Kidney capillary endothelial cell (primary cell): Measurements from ENCODE around the gene ZNF208.
"Not testable (repeated sequence)": the region's sequence is repeated elsewhere in the genome, so short reads cannot be mapped to it uniquely, and the experiment has no call there.

ENCODE experiments used
- DNase-seq: peaks from one replicate; pipeline ENCODE4 v3.0.0-alpha.2; 2018; ENCODE audit warnings: low spot score

Gene ZNF208

DNA sequence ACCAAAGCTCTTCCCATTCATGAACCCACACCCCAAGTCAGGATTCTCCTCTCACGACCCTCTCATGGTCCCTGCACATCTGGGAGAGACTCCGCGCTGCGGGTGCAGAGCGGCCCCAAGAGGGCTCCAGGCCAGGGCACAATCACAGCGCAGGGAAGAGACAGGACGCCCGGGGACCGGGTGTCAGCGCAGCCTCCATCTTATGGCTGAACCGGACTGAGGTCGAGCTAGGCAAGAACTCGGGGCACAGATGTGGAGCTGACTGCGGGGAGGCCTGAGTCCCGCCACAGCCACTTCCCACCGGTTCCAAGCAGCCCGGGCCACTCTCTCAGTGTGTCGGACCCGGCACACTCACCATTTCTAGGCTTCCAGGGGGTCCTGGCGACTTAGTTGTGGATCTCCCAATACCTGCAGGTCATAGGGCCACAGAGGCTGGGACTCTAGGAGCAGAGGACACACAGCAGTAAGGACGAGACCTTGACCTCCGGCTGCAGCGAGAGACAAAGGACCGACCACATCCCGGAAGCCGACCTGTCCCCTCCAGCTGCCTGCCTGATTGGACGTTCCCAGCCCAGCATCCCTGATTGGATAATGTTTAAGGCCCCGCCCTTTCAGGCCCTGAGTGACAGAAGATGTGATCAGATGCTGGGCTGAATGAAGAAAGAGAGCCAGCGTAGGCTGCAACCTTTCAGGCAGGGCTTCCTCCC, at the start of gene ZNF208:
TSS of gene ZNF208 (minus strand) at position 507 of the 707 bp plus-strand sequence. CDS start at position 358, 149 bp downstream.
- not testable (repeated sequence) for DNase-seq

DNA sequence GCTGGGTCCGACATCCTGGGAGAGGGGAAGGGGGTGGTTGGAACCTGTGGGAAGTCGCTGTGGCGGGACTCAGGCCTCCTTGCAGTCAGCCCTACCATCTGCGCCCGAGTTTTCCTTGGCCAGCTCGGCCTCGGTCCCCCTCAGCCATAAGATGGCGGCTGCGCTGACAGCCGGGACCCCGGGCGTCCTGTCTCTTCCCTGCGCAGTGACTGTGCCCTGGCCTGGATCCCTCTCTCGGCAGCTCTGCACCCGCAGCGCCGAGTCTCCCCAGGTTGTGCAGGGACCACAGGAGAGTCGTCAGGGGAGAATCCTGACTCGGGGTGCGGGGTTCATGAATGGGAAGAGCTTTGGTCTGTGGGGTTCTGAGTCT, 41.9 kb upstream of the ZNF208 start:
- no peak for DNase-seq

DNA sequence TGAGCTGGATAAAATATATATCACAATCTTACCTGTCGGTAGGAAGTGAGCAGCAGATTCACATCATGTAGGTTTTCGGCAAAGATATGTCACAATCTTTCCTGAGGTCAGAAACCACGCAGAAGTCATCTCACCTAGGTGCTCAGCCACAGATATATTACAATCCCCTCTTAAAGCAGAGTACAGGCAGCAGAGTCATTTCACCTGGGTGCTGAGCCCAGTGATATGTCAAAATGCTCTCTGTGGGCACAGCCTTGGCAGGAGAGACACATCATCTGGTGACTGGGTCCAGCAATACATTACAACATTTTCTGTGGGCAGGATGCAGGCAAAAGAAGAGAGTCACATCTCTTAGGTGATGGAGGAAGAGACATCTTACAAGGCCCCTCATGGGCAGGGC, 30.4 kb upstream of the ZNF208 start:
- not testable (repeated sequence) for DNase-seq

DNA sequence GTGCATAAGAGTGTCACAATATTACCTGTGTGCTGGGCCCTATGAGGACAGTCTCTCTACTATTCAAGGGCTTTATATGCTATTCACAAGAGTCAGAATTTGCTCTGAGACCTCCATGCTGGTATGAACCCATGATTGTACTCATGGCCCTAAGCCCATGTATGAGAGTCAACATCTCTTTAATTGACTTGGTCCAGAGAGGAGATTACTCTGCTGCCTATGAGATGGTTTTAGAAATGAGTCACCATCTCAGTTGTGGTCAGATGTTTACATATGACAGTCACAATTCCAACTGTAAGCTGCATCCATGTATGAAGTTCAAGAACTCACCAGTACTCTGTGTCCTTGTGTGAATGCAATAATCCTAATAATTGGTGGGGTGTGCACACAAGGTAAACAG, 19.9 kb upstream of the ZNF208 start:
- no peak for DNase-seq

DNA sequence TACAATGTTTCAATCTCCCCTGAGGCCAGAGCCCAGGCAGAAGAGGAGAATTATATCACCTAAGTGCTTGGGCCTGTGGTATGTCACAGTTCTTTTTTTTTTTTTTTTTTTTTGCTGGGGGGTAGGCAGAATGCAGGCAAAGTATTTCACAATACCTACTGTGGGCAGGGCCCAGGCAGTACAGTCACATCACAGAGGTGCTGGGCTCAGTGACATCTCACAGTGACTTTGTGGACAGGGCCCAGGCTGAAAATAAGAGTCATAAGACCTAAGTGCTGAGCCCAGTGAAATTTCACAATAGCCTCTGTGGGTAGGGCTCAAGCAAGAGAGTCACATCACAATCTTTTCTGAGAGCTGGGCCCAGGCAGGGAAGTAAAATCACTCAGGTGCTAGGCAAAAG, 15.9 kb upstream of the ZNF208 start:
- DNase-seq: no peak

DNA sequence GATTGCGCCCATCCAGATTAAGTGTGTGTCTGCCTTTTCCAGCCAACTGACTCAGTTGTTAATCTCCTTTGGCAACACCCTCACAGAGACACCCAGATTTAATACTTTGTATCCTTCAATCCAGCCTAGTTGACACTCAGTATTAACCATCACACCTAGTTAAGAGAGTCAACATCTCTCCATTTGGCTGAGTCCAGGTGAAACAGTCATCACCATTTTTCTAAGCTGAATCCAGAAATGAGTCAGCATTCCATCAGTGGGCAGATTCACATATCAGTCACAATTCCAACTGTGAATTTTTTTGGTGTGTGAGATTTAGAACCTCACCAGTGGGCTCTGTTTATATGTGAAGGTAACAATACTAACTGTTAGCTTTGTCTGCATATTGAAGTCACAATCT, 14.8 kb upstream of the ZNF208 start:
- not testable (repeated sequence) for DNase-seq

DNA sequence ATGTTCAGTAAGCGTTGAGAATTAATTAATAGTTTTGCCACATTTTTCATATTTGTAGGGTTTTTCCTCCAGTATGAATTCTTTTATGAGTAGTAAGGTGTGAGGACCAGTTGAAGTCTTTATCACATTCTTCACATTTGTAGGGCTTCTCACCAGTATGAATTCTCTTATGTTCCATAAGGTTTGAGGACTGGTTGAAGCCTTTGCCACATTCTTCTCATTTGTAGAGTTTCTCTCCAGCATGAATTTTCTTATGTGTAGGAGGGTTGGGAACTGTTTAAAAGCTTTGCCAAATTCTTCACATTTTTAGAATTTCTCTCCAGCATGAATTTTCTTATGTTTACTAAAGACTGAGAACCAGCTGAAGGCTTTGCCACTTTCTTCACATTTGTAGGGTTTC, 40.3 kb downstream of the ZNF208 start:
- DNase-seq: no peak

DNA sequence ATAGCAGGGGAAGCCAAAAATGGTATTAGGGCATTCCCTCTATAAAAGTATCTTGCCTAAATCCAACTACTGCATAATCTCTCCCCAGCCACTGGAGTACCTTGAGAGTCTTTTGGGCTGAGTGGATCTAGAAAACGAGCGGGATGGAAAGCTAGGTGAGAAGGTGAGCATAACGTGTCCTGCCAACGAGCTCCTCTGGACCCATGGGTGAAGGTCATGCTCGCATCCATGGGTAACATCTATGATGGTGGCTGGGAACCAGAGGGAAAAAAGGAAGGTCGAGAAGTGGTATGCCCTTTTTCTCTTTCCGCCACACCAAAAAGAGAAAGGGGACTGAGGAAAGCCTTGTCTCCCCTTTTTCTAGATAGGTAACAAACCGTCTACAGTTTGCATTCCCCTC, 63.0 kb downstream of the ZNF208 start:
- DNase-seq: no peak

DNA sequence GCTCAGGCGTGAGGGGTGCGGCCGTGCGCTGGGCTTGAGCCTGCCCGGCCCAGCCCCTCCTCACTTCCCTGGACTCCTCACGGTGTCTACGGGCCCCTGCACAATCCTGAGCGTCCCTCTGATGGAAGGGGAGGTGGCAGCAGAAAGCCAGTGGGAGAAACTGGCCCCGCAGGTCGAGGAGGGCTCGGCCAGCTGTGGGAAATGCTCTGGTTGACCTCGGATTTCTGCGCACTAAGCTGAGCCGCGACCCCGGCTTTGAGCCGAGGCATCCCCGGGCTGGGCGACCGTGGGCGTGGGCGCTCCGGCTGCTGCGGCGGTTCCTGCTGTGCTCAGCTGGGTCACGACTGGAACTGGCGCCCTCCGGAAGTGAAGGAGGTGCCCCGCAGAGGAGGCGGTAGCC, 70.1 kb downstream of the ZNF208 start:
- DNase-seq: no peak

DNA sequence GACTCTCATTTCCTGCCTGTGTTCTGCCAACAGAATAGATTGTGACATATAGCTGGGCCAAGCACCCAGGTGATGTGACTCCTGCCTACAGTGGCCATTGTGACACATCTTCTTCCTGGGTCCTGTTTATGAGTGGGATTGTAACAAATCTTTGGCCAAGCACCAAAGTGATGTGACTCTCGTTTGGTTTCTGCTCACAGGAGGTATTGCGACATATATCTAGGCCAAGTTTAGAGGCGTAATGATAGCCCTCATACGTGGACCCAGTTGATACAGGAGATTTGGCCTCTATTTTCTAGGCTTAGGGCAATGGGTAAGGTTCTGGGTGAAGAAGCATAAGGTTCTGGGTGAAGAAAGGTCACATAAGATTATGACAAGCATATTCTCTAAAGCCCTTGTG, 76.2 kb downstream of the ZNF208 start:
- no peak for DNase-seq

DNA sequence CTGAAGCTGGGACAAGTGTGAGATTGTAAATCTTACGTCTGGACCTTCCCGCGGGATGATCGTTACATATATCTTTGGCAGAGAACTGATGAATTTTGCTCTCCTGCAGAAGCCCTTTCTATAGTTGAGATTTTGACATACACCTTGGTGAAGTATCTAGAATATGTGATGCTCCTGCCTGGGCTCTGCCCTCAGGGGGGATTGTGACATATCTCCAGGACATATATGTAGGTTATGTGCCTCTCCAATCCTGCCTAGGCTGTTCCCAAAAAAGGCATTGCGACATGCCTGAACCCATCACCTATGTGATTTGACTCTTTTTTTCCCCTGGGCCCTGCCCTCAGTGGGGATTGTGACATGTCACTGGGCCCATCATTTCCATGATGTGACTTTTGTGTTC, 76.6 kb downstream of the ZNF208 start:
- DNase-seq: no peak

DNA sequence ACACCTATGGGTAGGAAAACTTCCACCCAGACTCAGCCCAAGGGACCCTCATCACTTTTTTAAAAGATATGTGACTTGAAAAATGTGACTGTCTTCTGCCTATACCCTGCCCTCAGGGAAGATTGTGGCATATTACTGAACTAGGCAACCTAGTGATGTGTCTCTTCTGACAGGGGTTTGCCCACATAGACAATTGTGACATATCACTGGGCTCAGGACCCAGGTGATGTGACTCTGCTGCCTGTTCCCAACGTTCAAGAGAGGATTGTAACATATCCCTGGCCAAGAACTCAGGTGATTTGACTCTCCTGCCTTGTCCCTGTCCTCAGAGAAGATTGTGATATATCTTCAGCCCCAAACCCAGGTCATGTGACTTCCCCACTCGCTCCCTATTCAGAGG, 88.5 kb downstream of the ZNF208 start:
- no peak for DNase-seq

DNA sequence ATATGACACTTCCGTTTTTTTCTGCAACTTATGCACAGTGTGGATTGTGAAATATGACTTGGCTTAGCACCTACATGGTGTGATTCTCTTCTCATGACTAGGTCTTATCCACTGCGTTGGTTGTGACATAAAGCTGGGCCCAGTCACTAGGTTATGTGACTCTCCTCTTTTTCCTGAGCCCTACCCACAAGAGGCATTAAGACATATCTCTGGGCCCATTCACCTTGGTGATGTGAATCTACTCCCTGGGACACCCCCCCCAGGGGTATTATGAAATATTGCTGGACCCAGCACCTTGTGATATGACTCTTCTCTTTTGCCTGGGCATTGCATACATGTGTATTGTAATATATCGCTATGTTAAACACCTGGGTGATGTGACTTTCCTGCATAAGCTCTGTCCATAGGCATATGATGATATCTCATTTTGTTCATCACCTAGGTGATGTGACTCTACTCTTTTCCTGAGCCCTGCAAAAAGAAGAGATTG, 89.0 kb downstream of the ZNF208 start:
- no peak for DNase-seq

DNA sequence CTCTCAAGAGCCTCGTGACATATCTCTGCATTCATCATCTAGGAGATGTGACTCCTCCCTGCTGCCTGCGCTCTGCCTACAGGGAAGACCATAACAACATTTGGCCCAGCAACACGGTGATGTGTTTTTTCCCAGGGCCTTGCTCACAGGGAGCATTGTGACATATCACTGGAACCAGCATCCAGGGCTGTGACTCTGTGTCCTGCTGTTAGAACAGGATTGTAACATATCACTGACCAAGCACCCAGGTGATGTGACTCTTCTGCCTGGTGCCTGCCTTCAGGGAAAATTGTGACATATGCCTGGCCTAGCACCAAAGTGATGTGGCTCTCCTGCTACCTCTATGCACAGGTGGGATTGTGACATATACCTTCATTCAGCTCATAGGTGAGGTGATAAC, 95.3 kb downstream of the ZNF208 start:
- no peak for DNase-seq

DNA sequence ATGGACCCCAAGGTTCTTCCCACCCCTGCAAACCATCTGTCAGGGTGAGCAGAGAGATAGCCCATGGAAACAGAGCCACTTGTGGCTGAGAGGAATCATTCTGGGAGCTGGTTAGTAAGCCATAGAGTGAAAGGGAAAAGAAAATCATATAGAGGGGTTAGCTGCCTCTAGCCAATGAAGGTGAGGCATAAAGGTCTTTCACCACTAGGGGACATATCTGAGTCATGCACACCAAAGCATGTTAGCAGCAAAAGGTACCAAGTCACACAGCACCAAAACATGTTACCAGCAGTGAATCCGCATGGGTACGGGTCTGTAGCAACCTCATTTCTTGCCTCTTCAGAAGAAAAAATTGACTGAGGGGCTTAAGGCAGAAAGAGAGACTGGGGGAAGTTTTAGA, 98.1 kb downstream of the ZNF208 start:
- DNase-seq: no peak

DNA sequence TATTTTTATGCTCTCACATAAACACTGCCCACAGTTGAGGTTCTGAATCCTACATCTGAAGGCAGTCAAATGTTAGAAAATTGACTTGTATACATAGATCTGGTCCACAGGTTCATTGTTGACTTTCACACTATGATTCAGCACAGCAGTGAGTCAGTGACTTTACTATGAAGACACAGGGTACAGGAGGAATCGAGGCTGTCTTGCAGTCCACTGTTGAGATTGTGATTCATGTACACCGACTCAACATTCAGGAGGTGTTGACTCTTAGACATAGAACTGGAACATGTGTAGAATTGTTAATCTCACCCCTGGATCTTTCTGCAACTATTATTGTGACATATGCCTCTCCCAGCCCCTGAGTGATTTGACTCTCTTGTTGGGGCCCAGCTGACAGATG, 100.4 kb downstream of the ZNF208 start:
- no peak for DNase-seq

DNA sequence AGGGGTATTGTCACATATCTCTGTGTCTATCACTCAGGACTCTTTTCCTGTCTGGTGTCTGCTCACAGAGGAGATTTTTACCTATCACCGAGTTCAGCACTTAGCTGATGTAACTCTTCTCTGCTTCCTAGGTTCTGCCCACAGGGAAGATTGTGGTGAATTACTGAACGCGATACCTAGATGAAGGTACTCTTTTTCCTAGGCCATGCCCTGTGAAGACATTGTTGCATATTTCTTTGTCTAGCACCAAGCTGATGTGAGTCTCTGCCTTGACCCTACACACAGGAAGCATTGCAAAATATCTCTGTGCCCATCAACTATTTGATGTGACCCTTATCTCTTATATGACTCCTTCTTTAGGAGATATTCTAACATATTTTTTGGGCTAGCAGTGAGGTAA, 102.7 kb downstream of the ZNF208 start:
- DNase-seq: no peak

DNA sequence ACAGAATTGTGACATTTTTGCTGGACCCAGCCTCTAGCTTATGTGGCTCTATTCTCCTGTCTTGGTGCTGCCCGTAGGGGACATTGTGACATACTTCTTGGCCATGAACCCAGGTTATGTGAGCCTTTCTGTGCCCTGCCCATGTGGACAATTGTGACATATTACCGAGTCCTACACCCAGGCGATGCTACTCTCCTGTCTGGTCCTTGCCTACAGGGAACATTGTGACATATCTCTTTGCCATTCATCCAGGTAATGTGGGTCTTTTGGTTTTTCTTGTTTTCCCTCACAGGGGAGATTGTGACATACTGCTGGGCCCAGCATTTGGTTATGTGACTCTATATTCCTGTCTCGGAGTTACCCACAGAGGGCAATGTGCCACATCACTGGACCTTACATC, 103.2 kb downstream of the ZNF208 start:
- no peak for DNase-seq

DNA sequence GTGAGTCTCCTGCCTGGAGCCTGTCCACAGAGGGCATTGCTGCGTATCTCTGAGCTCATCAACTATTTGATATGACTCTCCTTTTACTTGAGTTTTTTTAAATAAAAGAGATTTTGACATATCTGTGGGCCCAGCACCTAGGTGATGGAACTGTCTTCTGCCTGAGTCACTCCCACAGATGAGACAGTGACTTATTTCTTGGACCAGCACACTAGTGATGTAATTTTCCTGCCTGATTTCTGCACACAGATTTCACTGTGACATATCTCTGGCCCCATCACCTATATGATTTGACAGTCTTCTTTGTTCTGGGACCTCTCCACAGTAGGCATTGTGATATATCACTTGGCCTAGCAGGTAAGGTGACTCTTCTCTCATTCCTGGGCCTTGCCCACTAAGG, 108.2 kb downstream of the ZNF208 start:
- DNase-seq: no peak

DNA sequence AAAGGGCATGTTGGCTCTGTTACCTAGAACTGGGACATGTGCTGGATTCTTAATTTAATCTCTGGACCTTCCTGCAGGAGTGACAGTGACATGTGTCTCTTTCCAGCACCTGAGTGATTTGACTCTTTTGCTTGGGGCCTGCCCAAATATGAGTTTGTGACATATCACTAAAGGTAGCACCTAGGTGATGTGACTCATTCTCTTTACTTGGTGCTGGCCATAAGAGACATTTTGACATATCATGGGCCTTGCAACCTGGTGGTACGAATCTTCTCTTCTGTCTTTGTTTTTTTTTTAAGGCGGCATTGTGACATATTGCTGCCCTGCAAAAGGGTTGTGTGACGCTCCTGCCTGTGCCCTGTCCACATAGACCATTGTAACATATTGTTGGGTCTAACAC, 108.9 kb downstream of the ZNF208 start:
- no peak for DNase-seq

DNA sequence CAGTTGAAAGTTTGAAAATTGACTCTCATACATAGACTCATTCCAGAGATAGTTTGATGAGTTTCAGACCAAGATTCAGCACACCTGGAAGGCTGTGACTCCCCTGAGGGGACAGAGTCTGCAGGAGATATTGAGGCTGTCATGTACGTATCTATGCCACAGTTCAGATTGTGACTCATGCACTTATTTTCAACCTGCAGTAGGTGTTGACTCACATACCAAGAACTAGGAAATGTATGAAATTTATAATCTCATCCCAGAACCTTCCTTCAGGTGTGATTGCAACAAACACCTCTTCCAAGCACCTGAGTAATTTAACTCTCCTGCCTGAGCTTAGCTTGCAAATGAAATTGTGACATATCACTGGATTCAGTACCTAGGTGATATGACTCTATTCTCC, 110.3 kb downstream of the ZNF208 start:
- no peak for DNase-seq

DNA sequence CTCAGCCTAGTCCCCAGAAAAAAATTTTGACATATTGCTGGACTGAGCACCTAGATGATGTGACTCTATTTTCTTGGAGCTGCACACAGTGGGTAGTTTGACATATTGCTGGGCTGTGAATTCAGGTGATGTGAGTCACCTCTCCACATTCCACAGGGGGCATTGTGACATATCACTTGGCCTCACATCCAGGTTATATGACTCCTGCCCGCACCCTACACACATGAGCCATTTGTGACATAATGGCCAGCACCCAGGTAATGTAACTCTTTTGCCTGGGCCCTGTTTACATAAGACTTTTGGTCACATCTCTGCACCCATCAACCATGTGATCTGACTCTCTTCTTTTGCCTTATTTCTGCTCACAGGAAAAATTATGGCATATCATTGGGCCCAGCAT, 119.7 kb downstream of the ZNF208 start:
- DNase-seq: no peak

DNA sequence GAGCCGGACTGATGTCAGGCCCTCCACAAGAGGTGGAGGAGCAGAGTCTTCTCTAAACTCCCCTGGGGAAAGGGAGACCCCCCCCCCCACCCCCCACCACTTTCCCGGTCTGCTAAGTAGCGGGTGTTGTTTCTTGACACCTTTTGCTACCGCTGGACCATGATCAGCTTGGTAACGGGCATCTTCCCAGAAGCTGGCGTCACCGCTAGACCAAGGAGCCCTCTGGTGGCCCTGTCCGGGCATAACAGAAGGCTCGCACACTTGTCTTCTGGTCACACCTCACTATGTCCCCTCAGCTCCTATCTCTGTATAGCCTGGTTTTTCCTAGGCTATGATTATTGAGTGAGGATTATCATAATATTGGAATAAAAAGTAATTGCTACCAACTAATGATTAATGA, 120.7 kb downstream of the ZNF208 start:
- not testable (repeated sequence) for DNase-seq

DNA sequence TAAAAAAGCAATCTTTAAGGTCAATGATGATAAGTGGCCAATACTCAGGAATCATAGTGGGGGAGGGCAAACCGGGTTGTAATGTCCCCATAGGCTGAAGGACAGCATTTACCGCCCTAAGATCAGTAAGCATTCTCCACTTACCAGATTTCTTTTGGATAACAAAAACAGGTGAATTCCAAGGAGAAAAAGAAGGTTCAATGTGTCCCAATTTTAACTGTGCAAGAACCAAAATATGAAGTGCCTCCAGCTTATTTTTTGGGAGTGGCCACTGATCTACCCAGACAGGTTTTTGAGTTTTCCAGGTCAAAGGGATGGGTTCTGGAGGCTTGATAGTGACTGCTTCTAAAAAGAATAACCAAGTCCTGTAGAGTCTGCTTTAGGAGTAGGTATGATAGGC, 125.2 kb downstream of the ZNF208 start:
- DNase-seq: not testable (repeated sequence)
